NCI-H510A treated with DMSO at 0.1 percent for 48 hours (cell line): ENCODE results near the gene TMEM259.
A peak's percentile ranks its signal among the peaks of the same experiment; 100 is the strongest.

Experiments used
- DNase-seq: peaks from one replicate; lab custom pipeline; 2025; lab: John Stamatoyannopoulos, UW

TMEM259 gene

GRCh38 chr19:1020868-1021425 lies at the start of gene TMEM259:
Gene TMEM259 (minus strand): TSS chr19:1021123. CDS start chr19:1020996, 127 bp downstream.
- DNase-seq, result peak; percentile 87

GRCh38 chr19:1070576-1070930 lies 49.6 kb upstream of the TMEM259 start:
- DNase-seq, result no peak

GRCh38 chr19:1069009-1069779 lies 48.3 kb upstream of the TMEM259 start:
- no peak for DNase-seq

GRCh38 chr19:1068009-1069001 lies 47.4 kb upstream of the TMEM259 start:
- DNase-seq, result no peak

- DNase-seq, result no peak
These were observed 46.5 kb upstream of the TMEM259 start for GRCh38 chr19:1067341-1067957.

- DNase-seq, result no peak
These were observed 45.9 kb upstream of the TMEM259 start, which contains the start of gene ARHGAP45 for GRCh38 chr19:1066748-1067340. Gene ARHGAP45 (plus strand): TSS chr19:1067167. CDS start chr19:1067406, 239 bp downstream.

GRCh38 chr19:1066251-1066747 lies 45.4 kb upstream of the TMEM259 start:
- DNase-seq, result no peak

GRCh38 chr19:1065606-1066109 lies 44.7 kb upstream of the TMEM259 start:
- no peak for DNase-seq

- DNase-seq, result peak; percentile 19
These were observed 44.0 kb upstream of the TMEM259 start for GRCh38 chr19:1064661-1065605.

GRCh38 chr19:1063909-1064660 lies 43.2 kb upstream of the TMEM259 start:
- DNase-seq, result no peak

GRCh38 chr19:1063030-1063908 lies 42.3 kb upstream of the TMEM259 start:
- no peak for DNase-seq

GRCh38 chr19:1062387-1063029 lies 41.6 kb upstream of the TMEM259 start:
- DNase-seq, result no peak

- DNase-seq, result no peak
These were observed 41.1 kb upstream of the TMEM259 start for GRCh38 chr19:1061987-1062386.

- no peak for DNase-seq
These were observed 39.8 kb upstream of the TMEM259 start for GRCh38 chr19:1060689-1061088.

GRCh38 chr19:1058112-1058511 lies 37.2 kb upstream of the TMEM259 start:
- DNase-seq, result no peak

- DNase-seq, result peak; percentile 7
These were observed 36.4 kb upstream of the TMEM259 start for GRCh38 chr19:1057176-1057855.
